Astrocyte of the spinal cord (primary cell): Measurements from ENCODE around the gene TBC1D10B.
A peak's percentile ranks its signal among the peaks of the same experiment; 100 is the strongest.

Source experiments
- DNase-seq: peaks from one replicate; pipeline ENCODE4 v3.0.0; 2011; ENCODE audit warnings: low read depth, low spot score
- H3K4me3 ChIP-seq: 2 replicates; pipeline ENCODE4 v1.5.1; 2011; ENCODE audit warnings: low read depth, mild to moderate bottlenecking, low read length, moderate library complexity
- CTCF ChIP-seq: IDR thresholded peaks from 2 replicates; pipeline ENCODE4 v1.5.1; 2012; ENCODE audit warnings: low read depth, mild to moderate bottlenecking, low read length, inconsistent platforms
- in situ Hi-C: cut with HindIII; loops from 2 replicates; pipeline ENCODE4 v1.10.0; 2017; ENCODE audit warnings: low sequenced_read_pairs

The TBC1D10B gene

GRCh38 chr16:30353438-30354129 lies 16.7 kb downstream of the TBC1D10B start:
- in situ Hi-C loops, result no loop called here
- no peak overlapping the region for H3K4me3 ChIP-seq
- TF ChIP-seq CTCF, result no peak
- no peak for DNase-seq

- TF ChIP-seq CTCF, result peak; percentile 27
- no peak overlapping the region for H3K4me3 ChIP-seq
- in situ Hi-C loops, result no loop called here
- no peak for DNase-seq
Observed at GRCh38 chr16:30352488-30353401, 17.5 kb downstream of the TBC1D10B start.

- in situ Hi-C loops, result no loop called here
- no peak overlapping the region for H3K4me3 ChIP-seq
- DNase-seq, result peak; percentile 93
- no peak for TF ChIP-seq CTCF
Observed at GRCh38 chr16:30351586-30352419, 18.5 kb downstream of the TBC1D10B start.

- in situ Hi-C loops, result no loop called here
- DNase-seq, result no peak
- H3K4me3 ChIP-seq, result no peak overlapping the region
- TF ChIP-seq CTCF, result no peak
Observed at GRCh38 chr16:30351001-30351441, 19.3 kb downstream of the TBC1D10B start.

GRCh38 chr16:30350134-30350871 lies 20.0 kb downstream of the TBC1D10B start:
- DNase-seq, result peak; percentile 40
- in situ Hi-C loops, result no loop called here
- TF ChIP-seq CTCF, result no peak
- no peak overlapping the region for H3K4me3 ChIP-seq

- no peak for TF ChIP-seq CTCF
- no peak overlapping the region for H3K4me3 ChIP-seq
- in situ Hi-C loops, result no loop called here
- DNase-seq, result no peak
Observed at GRCh38 chr16:30349675-30350074, 20.6 kb downstream of the TBC1D10B start.
